Kidney epithelial cell (primary cell): ENCODE results near the gene LRRC8C. TPM values are rescaled to one million over a fixed set of nuclear protein-coding genes. Genes with fewer than 3 reads are reported as not detected.
"Not testable (repeated sequence)": the region's sequence is repeated elsewhere in the genome, so short reads cannot be mapped to it uniquely, and the experiment has no call there.

Experiments
- DNase-seq: peaks from one replicate; pipeline ENCODE4 v3.0.0-alpha.2; 2010; ENCODE audit warnings: low read depth
- H3K27me3 ChIP-seq: 2 replicates; pipeline ENCODE4 v1.6.0; 2011; ENCODE audit warnings: low read length; ENCODE audit not compliant: control insufficient read depth, insufficient read depth
- H3K36me3 ChIP-seq: 2 replicates; pipeline ENCODE4 v1.5.1; 2011; ENCODE audit warnings: low read length; ENCODE audit not compliant: control insufficient read depth, insufficient read depth
- H3K4me3 ChIP-seq: 2 replicates; pipeline ENCODE4 v1.5.1; 2011; ENCODE audit warnings: low read depth, mild to moderate bottlenecking, control low read depth, low read length
- total RNA-seq: library from RNA; depleted of rRNA; stranded (reverse); fragments of >200 nt; gene quantifications from 2 replicates; pipeline ENCODE4 v1.2.3, GENCODE V29; 2015
- TF ChIP-seq, protein P1 (sequence below): IDR thresholded peaks from 2 replicates; pipeline ENCODE4 v1.5.1; 2011; ENCODE audit warnings: mild to moderate bottlenecking, moderate library complexity, low read length, control low read depth, inconsistent platforms; ENCODE audit not compliant: insufficient read depth, poor library complexity, severe bottlenecking

The LRRC8C gene
- total RNA-seq, 1 donor from 2014 or later = 2.7 TPM

DNA sequence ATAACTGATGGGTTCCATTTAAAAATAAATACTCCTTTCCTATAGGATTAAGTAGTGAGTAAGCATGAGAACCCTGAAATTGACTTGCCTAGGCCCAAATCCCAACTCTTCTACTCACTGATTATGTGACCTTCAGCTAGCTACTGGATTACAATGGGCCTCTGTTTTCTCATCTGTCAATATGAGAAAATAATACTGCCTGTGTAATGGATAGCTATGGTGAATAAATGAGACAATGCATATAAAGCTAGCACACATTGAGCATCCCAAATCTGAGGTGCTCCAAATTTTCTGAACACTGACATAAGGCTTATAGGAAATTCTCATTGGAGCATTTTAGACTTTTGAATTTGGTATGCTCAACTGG lies 5.3 kb upstream of the LRRC8C start:
- TF ChIP-seq, protein P1, sequence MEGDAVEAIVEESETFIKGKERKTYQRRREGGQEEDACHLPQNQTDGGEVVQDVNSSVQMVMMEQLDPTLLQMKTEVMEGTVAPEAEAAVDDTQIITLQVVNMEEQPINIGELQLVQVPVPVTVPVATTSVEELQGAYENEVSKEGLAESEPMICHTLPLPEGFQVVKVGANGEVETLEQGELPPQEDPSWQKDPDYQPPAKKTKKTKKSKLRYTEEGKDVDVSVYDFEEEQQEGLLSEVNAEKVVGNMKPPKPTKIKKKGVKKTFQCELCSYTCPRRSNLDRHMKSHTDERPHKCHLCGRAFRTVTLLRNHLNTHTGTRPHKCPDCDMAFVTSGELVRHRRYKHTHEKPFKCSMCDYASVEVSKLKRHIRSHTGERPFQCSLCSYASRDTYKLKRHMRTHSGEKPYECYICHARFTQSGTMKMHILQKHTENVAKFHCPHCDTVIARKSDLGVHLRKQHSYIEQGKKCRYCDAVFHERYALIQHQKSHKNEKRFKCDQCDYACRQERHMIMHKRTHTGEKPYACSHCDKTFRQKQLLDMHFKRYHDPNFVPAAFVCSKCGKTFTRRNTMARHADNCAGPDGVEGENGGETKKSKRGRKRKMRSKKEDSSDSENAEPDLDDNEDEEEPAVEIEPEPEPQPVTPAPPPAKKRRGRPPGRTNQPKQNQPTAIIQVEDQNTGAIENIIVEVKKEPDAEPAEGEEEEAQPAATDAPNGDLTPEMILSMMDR = no peak
- DNase-seq = no peak
- H3K27me3 ChIP-seq = no peaks in the 10 kb centered on the region
- H3K36me3 ChIP-seq = no peaks in the 10 kb centered on the region
- H3K4me3 ChIP-seq = no peak overlapping the region

DNA sequence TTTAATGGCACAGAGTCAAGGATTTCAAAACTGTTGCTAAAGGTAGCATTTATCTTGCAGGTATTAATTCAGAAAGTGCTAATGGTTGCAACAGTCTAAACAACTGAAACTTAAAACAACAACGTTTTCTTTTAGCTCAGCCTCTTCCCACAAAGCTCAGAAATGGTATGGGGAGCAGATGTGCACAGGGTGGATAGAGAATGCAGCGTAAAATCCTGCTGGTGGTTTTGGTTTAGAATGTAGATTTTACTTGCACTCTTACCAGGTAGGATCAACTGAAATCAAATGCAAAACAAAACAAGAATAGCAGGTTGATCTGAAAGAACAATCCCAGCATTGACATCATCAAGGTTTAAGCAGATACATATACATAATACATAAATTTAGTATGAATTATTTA lies 3.8 kb upstream of the LRRC8C start:
- no peaks in the 10 kb centered on the region for H3K36me3 ChIP-seq
- DNase-seq = no peak
- no peak overlapping the region for H3K4me3 ChIP-seq
- no peaks in the 10 kb centered on the region for H3K27me3 ChIP-seq
- TF ChIP-seq, protein P1 = no peak

DNA sequence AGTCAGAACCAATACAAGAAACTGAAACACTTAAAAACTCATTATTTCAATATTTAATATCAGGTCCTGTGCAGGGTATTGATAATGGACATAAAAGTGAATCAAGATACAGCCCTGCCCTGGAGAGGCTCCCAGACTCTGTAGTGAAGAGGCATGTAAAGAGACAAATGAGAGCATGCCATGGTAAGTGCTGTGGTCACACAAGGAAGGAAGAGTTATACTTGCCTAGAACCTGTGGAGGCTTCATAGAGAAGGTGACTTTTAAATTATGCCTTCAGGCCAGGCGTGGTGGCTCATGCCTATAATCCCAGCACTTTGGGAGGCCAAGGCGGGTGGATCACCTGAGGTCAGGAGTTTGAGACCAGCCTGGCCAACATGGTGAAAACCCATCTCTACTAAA lies 3.3 kb upstream of the LRRC8C start:
- not testable (repeated sequence) for H3K4me3 ChIP-seq, DNase-seq, H3K36me3 ChIP-seq, H3K27me3 ChIP-seq

DNA sequence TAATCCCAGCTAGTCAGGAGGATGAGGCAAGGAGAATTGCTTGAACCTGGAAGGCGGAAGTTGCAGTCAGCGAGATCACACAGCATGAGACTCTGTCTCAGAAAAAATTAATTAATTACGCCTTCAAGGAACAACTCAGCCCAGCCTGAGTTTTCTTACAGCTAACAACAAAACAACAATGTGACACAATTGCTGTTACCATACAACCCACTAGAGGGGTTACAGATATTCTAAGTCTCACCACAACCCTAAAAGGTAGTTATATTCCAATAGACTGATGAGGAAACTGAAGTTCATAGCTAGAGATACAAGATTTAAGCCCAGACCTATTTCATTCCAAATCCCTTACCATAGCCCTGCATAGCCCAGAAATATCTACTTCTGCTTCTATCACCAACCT lies 2.9 kb upstream of the LRRC8C start:
- H3K36me3 ChIP-seq = no peaks in the 10 kb centered on the region
- no peaks in the 10 kb centered on the region for H3K27me3 ChIP-seq
- TF ChIP-seq, protein P1 = no peak
- H3K4me3 ChIP-seq = no peak overlapping the region
- DNase-seq = no peak

DNA sequence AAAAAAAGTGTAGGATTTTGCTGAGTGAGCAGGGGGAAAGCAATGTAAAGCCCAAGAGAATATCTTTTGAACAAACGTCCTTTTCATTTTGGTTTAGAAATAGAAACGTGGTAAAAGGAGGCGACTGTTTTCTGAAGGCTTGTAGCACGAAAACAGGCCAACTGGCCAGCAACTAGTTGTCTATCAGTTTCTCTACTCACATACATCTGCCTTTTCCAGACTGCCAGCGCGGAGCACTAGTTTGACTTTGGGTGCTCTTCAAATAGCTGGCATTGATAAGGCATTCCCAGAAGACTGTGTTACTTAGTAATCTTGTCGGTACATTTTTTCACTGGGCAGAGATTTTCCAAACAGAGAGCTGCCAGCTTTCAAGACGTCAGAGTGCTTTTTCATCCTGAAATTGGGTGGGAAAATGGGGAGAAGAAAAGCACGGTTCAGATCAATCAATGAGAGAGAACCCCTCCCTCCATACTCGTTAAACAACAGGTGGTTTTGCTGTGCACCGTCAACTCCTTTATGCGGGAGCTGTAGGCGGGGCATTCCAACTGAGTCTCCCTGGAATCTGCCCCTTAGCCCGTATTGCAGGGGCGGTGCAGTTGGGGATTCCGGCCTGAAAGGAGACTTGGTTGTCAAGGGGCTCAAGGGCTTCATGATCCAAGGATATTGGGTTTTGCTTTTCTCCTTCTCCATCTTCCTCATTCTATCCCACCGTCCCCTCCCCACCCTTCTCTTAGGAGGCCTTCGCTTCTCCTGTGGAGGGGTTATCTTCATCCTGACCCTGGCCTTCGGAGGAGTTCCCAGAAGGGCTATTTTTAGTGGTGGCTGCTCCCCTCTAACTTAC lies 884 bp upstream of the LRRC8C start:
- no peak for DNase-seq
- Histone ChIP-seq H3K4me3 (peak overlapping the region; percentile 92), H3K36me3 (no peaks in the 10 kb centered on the region), H3K27me3 (no peaks in the 10 kb centered on the region)
- TF ChIP-seq, protein P1 = no peak

DNA sequence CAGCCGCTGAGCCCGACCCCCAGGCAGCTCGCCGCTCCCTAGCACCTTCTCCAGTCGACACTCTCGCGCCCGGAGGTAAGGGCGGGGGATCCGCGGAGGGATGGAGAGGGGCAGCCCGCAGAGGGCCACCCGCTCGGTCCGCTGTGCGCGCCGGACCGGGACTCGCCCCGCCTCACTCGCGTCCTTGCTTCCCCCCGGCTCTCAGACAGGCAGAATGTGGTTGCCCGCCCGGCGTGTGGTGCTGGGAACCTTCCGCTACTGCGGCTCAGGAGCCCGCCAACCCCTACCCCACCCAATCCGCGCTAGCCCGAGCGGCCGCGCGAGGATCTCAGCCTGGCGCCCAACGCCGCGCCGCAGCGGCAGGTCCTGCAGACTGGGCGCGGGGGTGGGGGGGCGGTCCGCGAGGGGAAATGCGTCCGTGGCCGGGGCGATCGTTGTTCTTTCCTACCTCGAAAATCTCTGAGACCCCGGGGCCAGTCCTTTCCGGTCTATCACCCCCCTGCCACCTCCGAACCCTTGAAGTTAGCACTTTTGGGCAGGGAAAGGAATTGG lies 404 bp downstream of the LRRC8C start:
- Histone ChIP-seq H3K27me3 (no peaks in the 10 kb centered on the region), H3K4me3 (peak overlapping the region; percentile 92), H3K36me3 (no peaks in the 10 kb centered on the region)
- TF ChIP-seq, protein P1 = no peak
- DNase-seq = no peak
